DMS 273 (cell line): ENCODE data around the gene MYLK.
"Not testable (repeated sequence)": the region's sequence is repeated elsewhere in the genome, so short reads cannot be mapped to it uniquely, and the experiment has no call there.

ENCODE experiments used
- DNase-seq: peaks from one replicate; lab custom pipeline; 2025; ENCODE audit not compliant: unreplicated experiment; lab: John Stamatoyannopoulos, UW

Gene MYLK

DNA sequence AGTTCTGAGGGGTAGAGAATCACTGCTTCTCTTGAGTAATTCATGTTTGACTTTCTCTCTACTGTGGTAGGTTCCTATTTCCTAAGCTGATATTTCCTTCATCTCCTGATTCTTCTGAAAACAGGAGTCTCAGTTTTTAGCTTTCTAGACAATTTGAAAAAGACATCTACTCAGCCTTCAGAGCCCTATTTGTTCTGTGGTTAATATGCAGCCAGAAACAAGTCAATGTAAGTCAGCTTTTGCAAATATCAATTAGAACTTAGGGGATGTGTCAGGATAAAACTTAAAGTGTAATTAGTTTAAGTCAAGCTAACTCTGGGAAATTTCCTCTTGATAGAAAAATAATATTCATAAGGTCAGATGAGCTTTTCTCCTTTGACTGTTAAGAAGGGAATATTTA is 277.6 kb downstream of the MYLK start:
- no peak for DNase-seq

- DNase-seq = no peak
Observed at GRCh38 chr3:123605789-123606234, 278.3 kb downstream of the MYLK start.

DNA sequence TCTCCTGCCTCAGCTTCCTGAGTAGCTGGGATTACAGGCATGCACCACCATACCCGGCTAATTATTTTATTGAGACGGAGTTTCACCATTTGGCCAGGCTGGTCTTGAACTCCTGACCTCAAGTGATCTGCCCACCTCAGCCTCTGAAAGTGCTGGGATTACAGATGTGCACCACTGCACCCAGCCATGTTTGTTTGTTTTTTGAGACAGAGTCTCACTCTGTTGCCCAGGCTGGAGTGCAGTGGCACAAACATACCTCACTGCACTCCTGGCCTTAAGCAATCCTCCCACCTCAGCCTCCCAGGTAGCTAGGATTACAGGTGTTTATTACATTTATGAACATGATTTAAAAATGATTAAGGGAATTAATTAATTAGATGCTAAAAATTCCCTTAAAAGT is 281.0 kb downstream of the MYLK start:
- not testable (repeated sequence) for DNase-seq

DNA sequence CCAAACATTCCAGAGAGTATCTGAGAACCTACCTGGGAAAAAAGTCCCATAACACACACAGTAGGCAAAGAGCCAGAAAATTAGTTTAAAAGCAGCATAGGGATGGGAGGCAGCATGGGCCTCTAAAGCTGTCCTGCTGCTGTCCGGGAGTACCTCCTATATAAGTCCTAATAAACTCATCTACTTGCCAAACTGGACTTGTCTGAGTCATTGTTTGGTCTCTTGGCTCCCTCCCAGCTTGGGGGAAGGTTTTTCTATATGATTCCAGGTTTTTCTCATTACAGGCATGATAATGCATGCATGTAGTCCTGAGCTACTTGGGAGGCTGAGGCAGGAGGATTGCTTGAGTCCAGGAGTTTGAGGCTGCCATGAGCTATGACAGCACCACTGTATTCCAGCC is 281.8 kb downstream of the MYLK start:
- peak; percentile 39 for DNase-seq

- not testable (repeated sequence) for DNase-seq
Observed at GRCh38 chr3:123600863-123601262, 283.3 kb downstream of the MYLK start.

GRCh38 chr3:123597561-123597960 is 286.6 kb downstream of the MYLK start:
- no peak for DNase-seq

DNA sequence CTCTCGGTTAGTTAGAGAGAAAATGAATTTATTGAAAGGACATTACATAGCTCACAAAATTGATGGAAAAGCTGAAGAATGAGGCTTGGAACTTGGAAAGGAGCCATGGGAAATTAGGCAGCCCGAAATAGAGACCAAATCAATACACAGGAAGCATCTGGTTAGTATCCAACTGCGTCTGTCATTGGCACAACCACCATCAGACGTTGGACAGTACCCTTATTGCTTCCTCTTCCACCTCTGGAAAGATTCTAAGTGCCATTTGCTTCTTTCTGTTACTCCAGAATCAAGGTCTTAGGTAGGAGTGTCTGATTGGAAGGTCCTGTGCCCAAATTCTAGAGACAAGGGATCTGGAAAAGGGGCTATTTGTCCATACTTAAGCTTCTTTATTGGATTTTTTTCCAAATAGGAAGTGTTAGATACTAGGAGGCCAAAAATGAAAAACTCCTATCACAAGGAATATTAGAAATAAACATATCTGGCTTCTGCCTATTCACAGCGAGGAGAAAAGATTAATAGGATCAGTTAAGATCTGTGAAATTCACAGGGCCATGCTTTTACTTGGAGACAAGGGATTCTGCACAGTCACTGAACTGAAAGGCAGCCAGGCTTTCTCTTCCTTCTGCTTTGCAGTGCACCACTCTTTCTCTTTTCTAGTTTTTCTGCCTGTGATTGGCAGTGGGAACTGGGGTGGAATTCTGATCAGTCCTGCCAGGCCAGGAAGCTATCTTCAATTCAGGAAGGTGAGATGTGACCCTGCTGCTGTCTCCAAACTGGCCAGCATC is 288.5 kb downstream of the MYLK start:
- no peak for DNase-seq

GRCh38 chr3:123593381-123593780 is 290.8 kb downstream of the MYLK start:
- DNase-seq = peak; percentile 41

DNA sequence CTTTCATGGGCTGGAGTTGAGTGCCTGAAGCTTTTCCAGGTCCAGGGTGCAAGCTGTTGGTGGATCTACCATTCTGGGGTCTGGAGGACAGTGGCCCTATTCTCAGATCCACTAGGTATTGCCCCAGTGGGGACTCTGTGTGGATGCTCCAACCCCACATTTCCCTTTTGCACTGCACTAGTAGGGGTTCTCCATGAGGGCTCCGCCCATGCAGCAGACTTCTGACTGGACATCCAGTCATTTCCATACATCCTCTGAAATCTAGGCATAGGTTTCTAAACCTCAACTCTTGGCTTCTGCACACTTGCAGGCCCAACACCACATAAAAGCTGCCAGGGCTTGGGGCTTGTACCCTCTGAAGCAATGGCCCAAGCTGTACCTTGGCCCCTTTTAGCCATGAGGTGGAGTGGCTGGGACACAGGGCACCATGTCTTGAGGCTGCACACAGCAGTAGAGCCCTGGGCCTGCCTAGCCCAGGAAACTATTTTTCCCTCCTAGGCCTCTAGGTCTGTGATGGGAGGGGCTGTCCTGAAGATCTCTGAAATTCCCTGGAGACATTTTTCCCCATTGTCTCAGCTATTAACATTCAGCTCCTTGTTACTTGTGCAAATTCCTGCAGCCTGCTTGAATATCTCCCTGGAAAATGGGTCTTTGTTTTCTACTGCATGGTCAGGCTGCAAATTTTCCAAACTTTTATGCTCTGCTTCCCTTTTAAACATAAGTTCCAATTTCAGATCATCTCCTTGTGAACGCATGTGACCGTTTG is 293.3 kb downstream of the MYLK start:
- DNase-seq = peak; percentile 48

DNA sequence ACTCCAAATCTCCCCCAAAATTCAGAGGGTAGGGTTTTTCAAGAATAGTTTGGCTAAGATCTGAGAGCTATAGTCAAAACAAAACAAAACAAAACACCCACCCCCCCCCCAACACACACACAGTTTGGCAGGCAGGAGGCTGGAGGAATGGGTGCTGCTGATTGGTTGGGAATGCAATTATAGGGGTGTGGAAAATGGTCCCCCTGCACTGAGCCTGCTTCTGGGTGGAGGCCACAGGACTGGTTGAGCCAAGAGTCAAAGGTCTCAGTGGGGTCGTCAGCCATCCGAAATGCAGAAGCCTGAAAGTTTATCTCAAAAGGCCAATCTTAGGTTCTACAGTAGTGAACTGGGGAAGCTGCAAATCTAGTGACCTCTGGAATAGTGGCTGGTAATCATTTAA is 296.7 kb downstream of the MYLK start:
- no peak for DNase-seq

- no peak for DNase-seq
Observed at GRCh38 chr3:123586968-123587367, 297.2 kb downstream of the MYLK start.

DNA sequence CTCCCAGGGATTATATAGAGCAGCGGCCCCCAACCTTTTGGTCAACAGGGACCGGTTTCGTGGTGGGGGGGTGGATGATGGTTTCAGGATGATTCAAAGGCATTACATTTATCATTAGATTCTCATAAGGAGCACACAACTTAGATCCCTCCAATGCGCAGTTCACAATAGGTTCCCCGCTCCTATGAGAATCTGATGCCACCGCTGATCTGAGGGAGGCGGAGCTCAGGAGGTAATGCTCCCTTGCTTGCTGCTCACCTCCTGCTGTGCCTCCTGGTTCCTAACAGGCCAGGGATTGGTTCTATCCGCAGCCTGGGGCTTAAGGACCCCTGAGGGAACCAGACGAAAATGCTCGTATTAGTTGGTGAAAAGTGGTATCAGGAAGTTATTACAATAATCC is 298.0 kb downstream of the MYLK start:
- DNase-seq = peak; percentile 94

DNA sequence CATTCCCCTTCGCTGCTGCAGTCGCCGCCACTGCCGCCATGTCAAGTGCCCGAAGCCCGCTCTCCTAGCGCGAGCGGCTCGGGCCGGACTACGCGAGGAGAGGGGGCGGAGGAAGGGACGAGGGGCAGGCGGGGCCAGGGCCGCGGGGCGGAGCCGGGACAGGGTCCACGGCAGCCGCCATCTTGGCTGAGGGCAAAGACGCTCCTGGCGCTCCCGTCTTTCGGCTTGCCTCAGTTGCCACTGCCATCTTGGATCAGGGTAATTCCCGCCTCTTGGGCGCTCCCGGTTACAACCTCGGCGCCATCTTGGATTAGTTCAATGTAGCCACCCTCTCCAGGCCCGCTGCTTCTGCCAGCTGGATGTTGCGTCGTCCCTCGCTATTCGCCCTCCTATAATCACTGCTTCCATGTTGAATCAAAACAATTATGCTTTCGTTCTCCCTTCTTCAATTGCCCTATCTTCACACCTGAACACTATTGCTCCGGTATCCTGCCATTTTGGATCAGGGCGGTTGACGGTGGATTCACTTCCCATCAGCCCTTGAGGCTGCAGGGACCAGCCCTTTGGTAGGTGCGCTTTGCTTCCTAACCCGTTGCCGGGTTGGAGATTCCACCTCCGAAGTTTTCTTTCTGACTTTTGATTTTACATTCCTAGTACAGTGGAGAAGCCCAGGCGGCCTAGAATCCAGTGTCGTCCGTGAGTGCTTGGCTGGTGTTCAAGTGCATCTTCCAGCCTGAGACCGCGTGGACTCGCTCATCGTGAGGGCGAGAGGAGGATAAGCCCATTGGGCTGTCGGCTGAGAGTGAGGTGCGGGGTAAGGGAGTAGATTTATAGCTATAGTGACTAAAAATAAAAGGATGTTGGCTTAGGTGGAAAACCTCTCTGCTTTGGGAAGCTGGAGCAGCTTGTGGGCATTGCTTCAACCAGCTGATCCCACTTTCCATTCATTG is 298.9 kb downstream of the MYLK start, which contains the start of gene HACD2:
Gene HACD2 (minus strand): TSS at position 66 of the 950 bp plus-strand sequence. CDS start 26 bp downstream, at position 40.
- peak; percentile 100 for DNase-seq

DNA sequence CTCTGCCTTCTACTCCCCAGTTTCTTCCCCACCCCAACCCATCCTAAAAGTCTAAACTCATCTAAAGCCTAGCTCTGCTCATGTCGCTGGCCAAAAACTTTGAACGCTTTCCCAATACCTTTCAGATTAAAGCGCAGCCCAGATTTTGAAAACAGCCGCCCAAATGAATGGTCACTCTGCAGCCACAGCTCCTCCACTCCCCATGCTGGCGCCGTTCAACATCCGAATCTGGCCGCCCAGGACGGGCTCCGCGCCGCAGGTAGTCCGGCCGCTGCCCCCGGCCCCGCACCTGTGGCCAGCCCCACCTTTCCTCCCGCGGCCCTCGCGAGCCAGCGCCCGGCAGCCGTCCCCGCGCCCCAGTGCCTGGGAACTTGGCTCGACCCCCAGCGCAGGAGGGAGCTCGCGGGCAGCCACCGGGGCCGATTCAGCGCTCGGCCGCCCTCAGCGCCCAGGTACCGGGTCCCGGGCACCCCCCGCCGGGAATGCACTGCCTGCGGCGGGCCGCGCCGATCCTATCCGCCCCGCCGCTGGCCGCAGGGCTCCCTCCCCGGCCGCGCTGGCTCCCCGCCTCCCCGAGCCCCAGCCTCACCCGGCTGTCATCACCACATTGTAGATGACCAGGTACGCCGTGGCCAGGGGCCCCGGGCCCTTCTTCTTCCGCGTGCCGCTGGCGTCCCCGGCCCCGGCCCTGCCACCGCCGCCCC is 299.7 kb downstream of the MYLK start:
- DNase-seq = peak; percentile 84

DNA sequence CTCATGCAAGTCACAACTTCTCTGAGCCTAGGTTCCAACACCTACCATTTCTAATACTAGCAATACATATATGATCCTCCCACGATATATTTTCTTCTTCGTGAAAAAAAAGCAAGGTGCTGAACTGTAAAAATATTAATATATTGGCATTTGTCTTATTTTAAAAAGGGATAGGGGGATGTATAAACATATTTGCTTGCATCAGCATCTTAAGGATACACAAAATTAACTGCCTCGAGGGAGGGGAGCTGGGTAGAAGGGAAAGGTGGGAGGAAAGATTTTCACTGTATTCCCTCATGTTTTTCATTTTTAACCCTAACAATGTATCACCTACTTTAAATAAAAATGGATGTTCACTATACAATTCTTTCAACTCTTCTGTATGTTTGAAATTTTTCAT is 300.6 kb downstream of the MYLK start:
- DNase-seq = no peak

DNA sequence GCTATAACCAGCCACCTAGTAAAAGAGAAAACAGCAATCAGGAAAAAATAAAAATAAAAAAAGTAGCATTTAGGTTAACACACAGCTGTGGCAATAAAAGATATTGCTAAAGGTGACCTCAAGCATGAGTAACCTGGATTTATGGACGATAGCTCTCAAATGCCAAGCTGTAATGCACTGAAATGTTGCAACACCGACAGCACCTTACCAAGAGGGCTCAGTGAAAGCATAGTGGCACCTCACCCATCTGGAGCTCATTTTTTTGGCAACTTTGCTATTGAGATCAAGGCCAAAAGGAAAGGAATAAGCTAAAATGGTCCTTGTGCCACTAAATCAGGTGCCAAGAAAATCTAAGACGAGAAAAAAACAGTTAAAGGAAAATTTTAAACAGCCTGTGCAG is 301.8 kb downstream of the MYLK start:
- no peak for DNase-seq

DNA sequence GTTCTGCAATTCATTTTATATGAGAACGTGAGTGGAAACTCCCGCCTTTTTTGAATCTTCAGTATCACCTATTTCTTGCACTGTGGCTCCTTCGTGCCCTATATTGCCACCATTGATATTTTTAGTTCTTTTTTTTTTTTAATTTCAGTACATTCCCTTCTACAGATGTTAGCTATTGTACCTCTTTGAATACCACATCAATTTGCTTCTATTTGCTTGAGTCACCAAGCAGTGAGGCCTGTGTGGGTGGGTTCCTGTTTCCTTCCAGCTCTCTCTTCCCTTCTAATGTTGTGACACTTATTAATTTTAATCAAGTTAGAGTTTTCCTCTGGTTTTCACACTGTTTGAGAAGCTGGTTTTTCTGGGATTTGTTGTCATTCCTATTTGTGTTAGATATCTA is 308.0 kb downstream of the MYLK start:
- no peak for DNase-seq

DNA sequence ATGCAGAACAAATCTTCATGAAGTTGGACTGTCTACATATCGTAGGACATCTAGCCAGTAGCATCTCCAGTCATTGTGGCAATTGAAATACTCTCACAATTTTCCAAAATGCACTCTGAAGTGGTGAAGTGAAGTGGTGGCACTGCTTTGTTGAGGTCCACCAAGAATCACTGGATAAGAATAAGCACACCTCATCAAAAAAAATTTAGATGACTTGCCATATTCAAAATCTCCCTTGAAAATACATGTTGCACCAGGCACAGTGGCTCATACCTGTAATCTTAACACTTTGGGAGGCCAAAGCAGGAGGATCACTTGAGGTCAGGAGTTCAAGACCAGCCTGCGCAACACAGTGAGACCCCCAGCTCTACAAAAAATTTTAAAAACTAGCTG is 312.2 kb downstream of the MYLK start:
- no peak for DNase-seq

DNA sequence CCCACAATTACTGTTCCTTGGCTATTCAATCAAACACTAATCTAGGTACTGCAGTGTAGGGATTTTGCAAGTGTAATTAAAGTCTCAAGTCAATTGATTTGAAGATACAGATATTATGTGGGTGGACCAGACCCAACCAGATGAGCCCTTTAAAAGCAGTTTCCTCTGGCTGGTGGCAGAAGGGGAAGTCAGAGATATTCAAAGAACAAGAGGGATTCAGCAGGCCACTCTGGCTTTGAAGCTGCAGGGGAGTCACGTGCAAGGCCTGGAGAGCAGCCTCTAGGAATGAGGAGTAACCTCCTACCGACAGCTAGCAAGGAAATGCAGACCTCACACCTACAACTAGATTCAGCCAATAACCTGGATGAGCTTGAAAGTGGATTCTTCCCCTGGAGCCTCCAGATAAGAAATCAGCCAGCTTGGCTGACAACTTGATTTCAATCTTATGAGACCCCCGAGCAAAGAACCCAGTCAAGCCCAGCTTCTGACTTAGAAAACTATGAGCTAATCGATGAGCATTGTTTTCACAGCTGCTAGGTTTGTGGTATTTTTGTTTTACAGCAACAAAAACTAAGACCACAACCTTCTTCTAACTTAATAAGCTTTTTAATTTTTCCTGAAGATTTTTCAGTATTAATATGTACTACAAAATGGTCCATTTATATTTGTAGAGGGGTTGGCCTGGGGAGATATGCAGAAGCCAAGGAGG is 312.7 kb downstream of the MYLK start:
- DNase-seq = no peak

GRCh38 chr3:123568875-123569274 is 315.3 kb downstream of the MYLK start:
- no peak for DNase-seq
